Thyroid gland (tissue), 4 donors: ENCODE results near the gene SLC5A3. TPM values are rescaled to one million over a fixed set of nuclear protein-coding genes. Genes with fewer than 3 reads are reported as not detected.

Source experiments
- DNase-seq, 2 donors: peaks; one replicate each; pipeline ENCODE4 v3.0.0-alpha.2; 2019
- H3K27ac ChIP-seq, 3 donors: fragments of 200-600 bp; sonication (generic); 1 replicate in 2 of 3; 2 replicates in 1 of 3; pipeline ENCODE4 v1.5.1; 2016 to 2019; ENCODE audit warnings: mild to moderate bottlenecking in 1 of 3, moderate library complexity in 1 of 3
- H3K27me3 ChIP-seq: fragments of 200-600 bp; sonication (generic); one replicate; pipeline ENCODE4 v1.5.1; 2019
- H3K36me3 ChIP-seq, 2 donors: fragments of 200-600 bp; sonication (generic); one replicate each; pipeline ENCODE4 v1.5.1; 2016 to 2019
- H3K4me1 ChIP-seq, 2 donors: fragments of 200-600 bp; sonication (generic); one replicate each; pipeline ENCODE4 v1.5.1; 2017 to 2019
- H3K4me3 ChIP-seq, 3 donors: fragments of 200-600 bp; sonication (generic); replicated peaks in 1 of 3; 1 replicate in 2 of 3; 2 replicates in 1 of 3; pipeline ENCODE4 v1.5.1; 2016; ENCODE audit warnings: mild to moderate bottlenecking in 1 of 3
- H3K9me3 ChIP-seq: fragments of 200-600 bp; sonication (generic); one replicate; pipeline ENCODE4 v1.5.1; 2017
- POLR2A ChIP-seq, 2 donors: fragments of 450-650 bp; IDR thresholded peaks; one replicate each; pipeline ENCODE4 v1.6.1; 2017; ENCODE audit warnings: antibody characterized with exemption in 2 of 2, mild to moderate bottlenecking in 2 of 2, moderate library complexity in 1 of 2
- WGBS, 2 donors: methylation state at CpG; one replicate each; pipeline ENCODE4 v1.1.5; 2017; 5-methylcytosine and 5-hydroxymethylcytosine counted together
- intact Hi-C: fragments of 100-400 bp; cut with DNase I; formaldehyde crosslinking; loops from one replicate; pipeline ENCODE4 v1.15.1; 2023
- total RNA-seq, 4 donors: library from RNA; depleted of rRNA; stranded (reverse); fragments of >200 nt; gene quantifications; one replicate each; pipeline ENCODE4 v1.2.3, GENCODE V29; 2016
- TF ChIP-seq, protein P1 (sequence below), 6 experiments: fragments of 200-600 bp in 3 of 6; fragments of 450-650 bp in 3 of 6; sonication (generic) in 3 of 6; IDR thresholded peaks; one replicate each; pipeline ENCODE4 v1.5.1; 2016 to 2019; ENCODE audit warnings: antibody characterized with exemption in 6 of 6, mild to moderate bottlenecking in 2 of 6, inconsistent platforms in 1 of 6, moderate library complexity in 1 of 6

Gene SLC5A3
- total RNA-seq, 4 donors from 2014 or later = 125 to 171 (median 161) TPM

DNA sequence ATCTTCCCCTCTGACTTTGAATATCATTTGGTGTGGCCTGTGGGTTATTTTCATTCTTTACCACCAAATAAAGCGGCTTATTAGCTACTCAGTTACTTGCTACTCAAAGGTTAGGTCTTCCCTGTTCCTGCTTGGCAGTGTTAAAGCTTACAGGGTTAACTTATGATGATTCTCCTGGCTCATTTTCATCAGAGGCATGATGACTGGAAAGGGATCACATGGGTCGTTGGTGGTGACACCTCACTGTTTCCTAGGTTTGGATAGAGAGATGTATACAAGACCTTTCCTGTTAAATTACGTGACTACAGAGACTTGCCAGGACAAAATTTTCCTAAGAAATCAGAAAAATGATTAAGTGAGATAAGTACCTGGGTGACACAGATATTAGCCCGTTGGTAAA, 27.4 kb downstream of the SLC5A3 start:
- 68 to 70% methylated on average over 4 of the region's 4 CpGs for WGBS, 2 donors
- intact Hi-C loops = no loop called here
- Histone ChIP-seq H3K4me3 (no peak overlapping the region), H3K36me3 (peaks cover 3 to 6% of the 10 kb centered on the region in 2 donors), H3K27ac (no peak overlapping the region), H3K27me3 (no peaks in the 10 kb centered on the region), H3K9me3 (no peaks in the 10 kb centered on the region), H3K4me1 (peaks cover 34 to 47% of the 10 kb centered on the region in 2 donors)
- DNase-seq = no peak
- TF ChIP-seq, protein P1, sequence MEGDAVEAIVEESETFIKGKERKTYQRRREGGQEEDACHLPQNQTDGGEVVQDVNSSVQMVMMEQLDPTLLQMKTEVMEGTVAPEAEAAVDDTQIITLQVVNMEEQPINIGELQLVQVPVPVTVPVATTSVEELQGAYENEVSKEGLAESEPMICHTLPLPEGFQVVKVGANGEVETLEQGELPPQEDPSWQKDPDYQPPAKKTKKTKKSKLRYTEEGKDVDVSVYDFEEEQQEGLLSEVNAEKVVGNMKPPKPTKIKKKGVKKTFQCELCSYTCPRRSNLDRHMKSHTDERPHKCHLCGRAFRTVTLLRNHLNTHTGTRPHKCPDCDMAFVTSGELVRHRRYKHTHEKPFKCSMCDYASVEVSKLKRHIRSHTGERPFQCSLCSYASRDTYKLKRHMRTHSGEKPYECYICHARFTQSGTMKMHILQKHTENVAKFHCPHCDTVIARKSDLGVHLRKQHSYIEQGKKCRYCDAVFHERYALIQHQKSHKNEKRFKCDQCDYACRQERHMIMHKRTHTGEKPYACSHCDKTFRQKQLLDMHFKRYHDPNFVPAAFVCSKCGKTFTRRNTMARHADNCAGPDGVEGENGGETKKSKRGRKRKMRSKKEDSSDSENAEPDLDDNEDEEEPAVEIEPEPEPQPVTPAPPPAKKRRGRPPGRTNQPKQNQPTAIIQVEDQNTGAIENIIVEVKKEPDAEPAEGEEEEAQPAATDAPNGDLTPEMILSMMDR (IDR thresholded peaks at IDR 0.05) = no peak
- TF ChIP-seq POLR2A (IDR thresholded peaks at IDR 0.05) = no peak

DNA sequence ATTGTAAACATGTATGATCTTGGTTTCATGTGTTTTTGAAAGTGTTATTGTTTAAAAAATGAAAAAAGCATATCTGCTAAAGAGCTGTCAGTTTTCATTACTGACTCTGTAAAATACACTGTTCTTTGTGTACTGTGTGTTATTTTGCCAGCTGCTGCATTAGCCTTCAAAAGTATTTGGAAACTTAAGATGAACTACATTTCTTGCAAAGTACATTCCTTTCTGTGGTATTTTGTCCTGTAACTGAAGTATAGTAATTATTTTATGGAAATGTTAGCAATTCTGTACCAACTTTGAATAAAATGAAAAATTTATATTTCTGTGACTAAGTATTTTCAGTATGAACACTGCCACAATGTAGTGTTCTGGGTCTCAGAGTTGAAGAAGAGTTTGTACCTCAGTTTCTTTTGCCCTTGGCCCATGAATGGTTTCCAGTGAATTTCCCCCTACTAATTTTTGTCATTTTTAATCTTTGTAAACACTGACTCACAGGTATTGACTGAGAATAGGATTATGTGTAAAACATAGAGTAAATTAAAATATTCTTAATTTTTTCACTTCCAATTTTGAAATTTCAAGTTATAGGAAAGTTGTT, 32.7 kb downstream of the SLC5A3 start:
- intact Hi-C loops = no loop called here
- Histone ChIP-seq H3K36me3 (no peaks in the 10 kb centered on the region), H3K27ac (no peak overlapping the region), H3K4me3 (no peak overlapping the region), H3K4me1 (peaks cover 9 to 10% of the 10 kb centered on the region in 2 donors), H3K27me3 (no peaks in the 10 kb centered on the region), H3K9me3 (no peaks in the 10 kb centered on the region)
- no peak for TF ChIP-seq POLR2A (IDR thresholded peaks at IDR 0.05)
- TF ChIP-seq, protein P1 (IDR thresholded peaks at IDR 0.05) = no peak
- no peak for DNase-seq

DNA sequence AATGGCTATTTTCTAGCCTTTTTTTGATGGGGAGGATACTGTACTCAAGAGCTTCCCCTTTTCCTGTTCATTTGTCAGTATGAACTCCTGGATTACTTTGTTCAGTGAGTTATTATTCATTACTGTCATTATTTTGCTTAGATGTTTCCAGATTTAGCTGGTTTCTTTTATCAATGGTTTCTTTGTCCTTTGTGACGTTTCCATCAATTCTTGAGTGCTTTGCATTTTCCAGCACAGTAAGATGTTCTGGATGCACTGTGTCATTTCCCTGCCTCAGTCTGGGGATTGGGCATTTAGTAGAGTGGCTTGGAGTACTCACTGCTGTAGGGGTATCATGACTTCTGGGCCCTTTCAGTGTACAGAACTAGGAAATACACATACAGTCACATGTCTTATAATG, 34.2 kb downstream of the SLC5A3 start:
- no peak overlapping the region for H3K27ac ChIP-seq
- WGBS, 2 donors = 94 to 96% methylated on average over 1 of the region's 1 CpG
- no peak for TF ChIP-seq POLR2A (IDR thresholded peaks at IDR 0.05)
- TF ChIP-seq, protein P1 (IDR thresholded peaks at IDR 0.05) = no peak
- intact Hi-C loops = no loop called here
- H3K9me3 ChIP-seq = no peaks in the 10 kb centered on the region
- no peaks in the 10 kb centered on the region for H3K27me3 ChIP-seq
- no peak overlapping the region for H3K4me3 ChIP-seq
- DNase-seq = no peak
- H3K4me1 ChIP-seq = peaks cover 0 to 4% of the 10 kb centered on the region in 2 donors
- no peaks in the 10 kb centered on the region for H3K36me3 ChIP-seq

DNA sequence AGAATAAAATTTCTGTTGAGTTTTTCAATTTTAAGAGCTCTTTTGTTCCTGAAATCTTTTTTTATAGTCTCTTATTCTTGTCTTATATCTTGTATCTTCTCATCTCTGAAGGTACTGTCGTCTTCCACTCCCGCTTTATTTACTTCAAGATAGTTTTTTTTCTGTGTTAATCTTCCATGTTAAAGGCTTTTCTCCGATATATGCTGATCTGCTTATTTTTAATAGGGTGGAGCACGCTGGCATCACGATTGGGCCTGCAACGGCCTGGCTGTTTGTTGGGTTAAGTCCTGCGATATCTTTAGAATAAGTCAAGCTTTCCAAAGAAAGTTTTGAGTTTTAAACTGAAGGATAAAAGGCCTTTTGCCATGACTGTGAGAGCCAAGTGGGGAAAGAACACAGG, 35.7 kb downstream of the SLC5A3 start:
- no peaks in the 10 kb centered on the region for H3K36me3 ChIP-seq
- peak overlapping the region in 1 of 3 donors; percentile 0 for H3K27ac ChIP-seq
- 92 to 95% methylated on average over 7 of the region's 7 CpGs for WGBS, 2 donors
- no peaks in the 10 kb centered on the region for H3K9me3 ChIP-seq
- H3K4me1 ChIP-seq = peaks cover 8 to 9% of the 10 kb centered on the region in 2 donors
- TF ChIP-seq, protein P1 (IDR thresholded peaks at IDR 0.05) = no peak
- TF ChIP-seq POLR2A (IDR thresholded peaks at IDR 0.05) = no peak
- DNase-seq = no peak
- H3K27me3 ChIP-seq = no peaks in the 10 kb centered on the region
- intact Hi-C loops = no loop called here
- H3K4me3 ChIP-seq = no peak overlapping the region

DNA sequence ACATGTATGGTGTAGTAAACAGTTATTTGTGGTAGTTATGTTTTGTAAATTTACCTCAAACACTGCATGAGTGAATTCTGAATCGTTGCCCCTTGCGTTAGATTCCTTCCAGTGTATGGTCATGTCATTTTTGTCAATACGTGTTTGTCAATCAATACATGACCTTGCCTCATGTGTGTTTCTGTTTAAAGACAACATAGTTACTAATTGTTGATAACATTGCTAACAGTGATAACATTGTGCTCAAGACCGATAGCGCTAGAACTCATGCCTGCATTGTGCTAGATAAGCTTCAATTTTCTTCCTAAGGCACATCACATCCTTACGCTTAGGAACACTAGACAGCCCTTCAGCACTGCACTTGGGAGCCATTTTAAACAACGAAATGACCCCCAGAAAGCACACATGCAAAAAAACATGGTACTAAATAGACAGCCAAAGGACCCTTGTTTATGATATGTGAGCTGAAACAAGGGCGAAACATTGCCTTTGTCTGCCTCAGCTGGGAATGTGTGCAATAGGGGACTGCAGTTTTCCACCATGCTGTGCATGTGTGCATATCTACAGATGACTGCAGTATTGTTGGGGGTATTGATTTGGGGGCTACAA, 37.3 kb downstream of the SLC5A3 start:
- no peak overlapping the region for H3K27ac ChIP-seq
- TF ChIP-seq, protein P1 (IDR thresholded peaks at IDR 0.05) = no peak
- TF ChIP-seq POLR2A (IDR thresholded peaks at IDR 0.05) = no peak
- H3K9me3 ChIP-seq = no peaks in the 10 kb centered on the region
- H3K4me3 ChIP-seq = no peak overlapping the region
- no peaks in the 10 kb centered on the region for H3K27me3 ChIP-seq
- H3K36me3 ChIP-seq = no peaks in the 10 kb centered on the region
- intact Hi-C loops = no loop called here
- DNase-seq = no peak
- WGBS, 2 donors = 96 to 98% methylated on average over 8 of the region's 8 CpGs
- peaks cover 5 to 8% of the 10 kb centered on the region in 2 donors for H3K4me1 ChIP-seq
